Thymus (tissue), 11 donors: Measurements from ENCODE around the gene IL1R2. TPM values are rescaled to one million over a fixed set of nuclear protein-coding genes. Genes with fewer than 3 reads are reported as not detected.

Experiments used
- DNase-seq, 9 donors: peaks; one replicate each; pipeline ENCODE4 v3.0.0-alpha.2; 2013; ENCODE audit warnings: low spot score in 9 of 9, low read depth in 6 of 9, missing footprints in 1 of 9
- H3K27ac ChIP-seq, 2 donors: one replicate each; pipeline ENCODE4 v1.5.1; 2013; ENCODE audit warnings: control low read depth in 1 of 2, low read depth in 1 of 2, low read length in 1 of 2, mild to moderate bottlenecking in 1 of 2, moderate library complexity in 1 of 2
- H3K27me3 ChIP-seq, 2 donors: one replicate each; pipeline ENCODE4 v1.5.1; 2013; ENCODE audit warnings: low read length in 1 of 2; ENCODE audit not compliant: control insufficient read depth in 2 of 2, insufficient read depth in 1 of 2
- H3K36me3 ChIP-seq, 2 donors: one replicate each; pipeline ENCODE4 v1.5.1; 2013; ENCODE audit warnings: low read length in 1 of 2, mild to moderate bottlenecking in 1 of 2, moderate library complexity in 1 of 2; ENCODE audit not compliant: control insufficient read depth in 2 of 2, insufficient read depth in 2 of 2
- H3K4me1 ChIP-seq, 2 donors: one replicate each; pipeline ENCODE4 v1.5.1; 2013; ENCODE audit warnings: low read length in 2 of 2; ENCODE audit not compliant: control insufficient read depth in 2 of 2, insufficient read depth in 2 of 2
- H3K4me3 ChIP-seq, 2 donors: one replicate each; pipeline ENCODE4 v1.5.1; 2013; ENCODE audit warnings: low read length in 2 of 2, control low read depth in 1 of 2, mild to moderate bottlenecking in 1 of 2
- H3K9me3 ChIP-seq, 2 donors: one replicate each; pipeline ENCODE4 v1.5.1; 2013; ENCODE audit warnings: low read length in 1 of 2, mild to moderate bottlenecking in 1 of 2; ENCODE audit not compliant: control insufficient read depth in 2 of 2, insufficient read depth in 1 of 2
- WGBS: extraction: QIAGEN DNeasy Blood & Tissue Kit; methylation state at CpG from one replicate; pipeline ENCODE4 v1.1.7; 2013; 5-methylcytosine and 5-hydroxymethylcytosine counted together
- polyA plus RNA-seq: library from polyadenylated mRNA; stranded (reverse); fragments of 200-250 nt; gene quantifications from one replicate; pipeline ENCODE4 v1.2.3, GENCODE V29; 2013
- total RNA-seq: library from RNA; stranded (reverse); fragments of 120-200 nt; gene quantifications from one replicate; pipeline ENCODE4 v1.2.4, GENCODE V29; 2013
- donor health status: healthy.

The IL1R2 gene
- total and polyA plus RNA-seq, 2 donors: 4.9 to 67.3 TPM

- Histone ChIP-seq H3K27me3 (no peaks in the 10 kb centered on the region), H3K4me3 (no peak overlapping the region), H3K9me3 (no peaks in the 10 kb centered on the region), H3K27ac (no peak overlapping the region), H3K4me1 (peaks cover 0 to 2% of the 10 kb centered on the region in 2 donors), H3K36me3 (no peaks in the 10 kb centered on the region)
- no peak for DNase-seq
- WGBS: 95% methylated on average over 12 of the region's 12 CpGs
These were observed 16.7 kb downstream of the IL1R2 start for GRCh38 chr2:102008490-102008889.

GRCh38 chr2:102009557-102009956 lies 17.8 kb downstream of the IL1R2 start:
- Histone ChIP-seq H3K27ac (no peak overlapping the region), H3K9me3 (no peaks in the 10 kb centered on the region), H3K36me3 (no peaks in the 10 kb centered on the region), H3K4me1 (peaks cover 0 to 2% of the 10 kb centered on the region in 2 donors), H3K27me3 (no peaks in the 10 kb centered on the region), H3K4me3 (no peak overlapping the region)
- DNase-seq: no peak
- 96% methylated on average over 10 of the region's 10 CpGs for WGBS

- DNase-seq: no peak
- H3K27ac ChIP-seq: no peak overlapping the region
- no peaks in the 10 kb centered on the region for H3K4me1 ChIP-seq
- WGBS: 38% methylated on average over 6 of the region's 6 CpGs
- H3K27me3 ChIP-seq: no peaks in the 10 kb centered on the region
- H3K9me3 ChIP-seq: no peaks in the 10 kb centered on the region
- H3K36me3 ChIP-seq: no peaks in the 10 kb centered on the region
- no peak overlapping the region for H3K4me3 ChIP-seq
These were observed 19.1 kb downstream of the IL1R2 start for GRCh38 chr2:102010902-102011301.

GRCh38 chr2:102012061-102012614 lies 20.4 kb downstream of the IL1R2 start:
- H3K4me3 ChIP-seq: no peak overlapping the region
- no peaks in the 10 kb centered on the region for H3K36me3 ChIP-seq
- no peaks in the 10 kb centered on the region for H3K9me3 ChIP-seq
- H3K27me3 ChIP-seq: no peaks in the 10 kb centered on the region
- no peaks in the 10 kb centered on the region for H3K4me1 ChIP-seq
- no peak for DNase-seq
- H3K27ac ChIP-seq: no peak overlapping the region
- WGBS: 97% methylated on average over 4 of the region's 4 CpGs

- Histone ChIP-seq H3K36me3 (no peaks in the 10 kb centered on the region), H3K27me3 (no peaks in the 10 kb centered on the region), H3K27ac (no peak overlapping the region), H3K4me3 (no peak overlapping the region), H3K4me1 (no peaks in the 10 kb centered on the region), H3K9me3 (no peaks in the 10 kb centered on the region)
- WGBS: 96% methylated on average over 5 of the region's 5 CpGs
- no peak for DNase-seq
These were observed 21.7 kb downstream of the IL1R2 start for GRCh38 chr2:102013206-102014040.

DNA sequence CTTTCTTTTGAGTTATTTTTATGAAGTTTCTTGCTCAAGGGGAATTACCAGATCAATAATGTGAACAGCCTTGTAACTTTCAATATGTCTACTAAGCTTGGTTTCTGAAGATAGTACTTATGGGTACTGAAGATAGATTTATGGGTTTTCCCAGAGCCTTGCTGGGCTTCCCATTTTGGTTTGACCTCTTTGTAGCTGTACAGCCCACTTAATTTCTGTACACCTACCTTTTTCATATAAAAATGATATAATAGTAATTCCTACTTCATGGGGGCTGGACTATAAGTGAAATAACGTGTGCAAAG lies 22.2 kb downstream of the IL1R2 start:
- Histone ChIP-seq H3K4me1 (no peaks in the 10 kb centered on the region), H3K27me3 (no peaks in the 10 kb centered on the region), H3K9me3 (no peaks in the 10 kb centered on the region), H3K4me3 (no peak overlapping the region), H3K27ac (no peak overlapping the region), H3K36me3 (no peaks in the 10 kb centered on the region)
- DNase-seq: no peak
- WGBS: 93% methylated on average over 1 of the region's 1 CpG

DNA sequence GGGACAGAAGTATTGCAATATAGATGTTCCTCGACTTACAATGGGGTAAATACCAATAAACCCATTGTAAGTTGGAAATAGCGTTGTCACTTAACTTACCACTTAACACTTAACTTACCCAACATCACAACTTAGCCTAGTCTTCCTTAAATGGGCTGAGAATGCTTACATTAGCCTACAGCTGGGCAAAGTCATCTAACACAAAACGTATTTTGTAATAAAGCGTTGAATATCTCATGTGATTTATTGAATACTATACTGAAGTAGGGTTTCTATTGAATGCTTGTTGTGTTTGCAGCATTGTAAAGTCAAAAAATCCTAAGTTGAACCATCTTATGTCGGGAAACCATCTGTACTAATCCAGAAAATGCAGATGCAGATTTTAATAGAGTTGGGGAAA lies 23.6 kb downstream of the IL1R2 start:
- 97% methylated on average over 5 of the region's 5 CpGs for WGBS
- Histone ChIP-seq H3K27ac (no peak overlapping the region), H3K4me3 (no peak overlapping the region), H3K36me3 (no peaks in the 10 kb centered on the region), H3K27me3 (no peaks in the 10 kb centered on the region), H3K4me1 (no peaks in the 10 kb centered on the region), H3K9me3 (no peaks in the 10 kb centered on the region)
- no peak for DNase-seq

- Histone ChIP-seq H3K4me1 (no peaks in the 10 kb centered on the region), H3K27me3 (no peaks in the 10 kb centered on the region), H3K9me3 (no peaks in the 10 kb centered on the region), H3K27ac (no peak overlapping the region), H3K36me3 (no peaks in the 10 kb centered on the region), H3K4me3 (no peak overlapping the region)
- 89% methylated on average over 6 of the region's 6 CpGs for WGBS
- no peak for DNase-seq
These were observed 24.7 kb downstream of the IL1R2 start for GRCh38 chr2:102016399-102016955.

GRCh38 chr2:102018823-102019445 lies 27.2 kb downstream of the IL1R2 start:
- Histone ChIP-seq H3K27ac (no peak overlapping the region), H3K4me1 (no peaks in the 10 kb centered on the region), H3K36me3 (no peaks in the 10 kb centered on the region), H3K4me3 (no peak overlapping the region), H3K9me3 (no peaks in the 10 kb centered on the region), H3K27me3 (no peaks in the 10 kb centered on the region)
- DNase-seq: no peak
- WGBS: 96% methylated on average over 8 of the region's 8 CpGs
